Measurements from ENCODE around the gene LOXHD1.

The LOXHD1 gene

DNA sequence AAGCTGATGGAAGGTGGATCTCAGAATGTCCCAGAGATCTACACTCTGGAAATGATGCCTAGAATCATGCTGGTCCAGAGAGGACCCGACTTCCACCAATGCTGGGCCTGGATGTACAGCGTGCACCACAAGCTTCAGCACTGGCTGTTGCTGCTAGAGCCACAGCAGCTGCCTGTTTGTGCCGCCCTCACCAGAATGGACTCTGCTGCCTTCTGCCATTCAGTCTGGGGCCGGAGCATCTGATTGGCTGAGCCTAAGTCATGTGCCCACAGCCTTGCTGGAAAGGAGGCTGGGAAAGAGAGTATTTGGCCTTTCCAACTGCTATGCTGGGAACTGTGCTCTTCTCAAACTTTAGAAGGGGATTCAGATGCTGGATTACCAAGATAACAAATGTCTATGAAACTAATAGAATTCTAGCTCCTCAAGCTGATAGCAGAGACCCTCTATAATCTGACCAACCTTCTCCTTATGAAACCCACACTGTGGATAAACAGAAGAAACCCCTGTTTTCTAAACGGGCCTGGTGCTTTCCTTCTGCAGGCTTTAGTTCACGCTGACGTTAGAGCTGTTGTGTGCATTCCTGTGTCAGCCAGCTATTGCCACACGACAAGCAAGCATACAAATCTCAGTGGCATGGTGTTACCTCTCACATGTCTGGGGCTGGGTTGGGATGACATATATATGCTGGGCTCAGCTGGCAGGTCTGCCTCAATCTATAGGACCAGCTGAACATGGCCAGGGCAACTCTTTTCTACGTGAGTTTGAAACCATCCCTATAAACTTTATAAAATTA lies 4.1 kb upstream of the LOXHD1 start:
- TF ChIP-seq, protein P1, sequence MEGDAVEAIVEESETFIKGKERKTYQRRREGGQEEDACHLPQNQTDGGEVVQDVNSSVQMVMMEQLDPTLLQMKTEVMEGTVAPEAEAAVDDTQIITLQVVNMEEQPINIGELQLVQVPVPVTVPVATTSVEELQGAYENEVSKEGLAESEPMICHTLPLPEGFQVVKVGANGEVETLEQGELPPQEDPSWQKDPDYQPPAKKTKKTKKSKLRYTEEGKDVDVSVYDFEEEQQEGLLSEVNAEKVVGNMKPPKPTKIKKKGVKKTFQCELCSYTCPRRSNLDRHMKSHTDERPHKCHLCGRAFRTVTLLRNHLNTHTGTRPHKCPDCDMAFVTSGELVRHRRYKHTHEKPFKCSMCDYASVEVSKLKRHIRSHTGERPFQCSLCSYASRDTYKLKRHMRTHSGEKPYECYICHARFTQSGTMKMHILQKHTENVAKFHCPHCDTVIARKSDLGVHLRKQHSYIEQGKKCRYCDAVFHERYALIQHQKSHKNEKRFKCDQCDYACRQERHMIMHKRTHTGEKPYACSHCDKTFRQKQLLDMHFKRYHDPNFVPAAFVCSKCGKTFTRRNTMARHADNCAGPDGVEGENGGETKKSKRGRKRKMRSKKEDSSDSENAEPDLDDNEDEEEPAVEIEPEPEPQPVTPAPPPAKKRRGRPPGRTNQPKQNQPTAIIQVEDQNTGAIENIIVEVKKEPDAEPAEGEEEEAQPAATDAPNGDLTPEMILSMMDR (conservative IDR thresholded peaks at IDR 0.05; ENCODE audit: low read depth): no peak
- ChIA-PET POLR2A (ENCODE audit: low non-redundant PET) (no interaction called here), CTCF (no interaction called here)
- no peak for DNase-seq (ENCODE audit: low spot score)
- no peak overlapping the region for H3K27ac ChIP-seq

DNA sequence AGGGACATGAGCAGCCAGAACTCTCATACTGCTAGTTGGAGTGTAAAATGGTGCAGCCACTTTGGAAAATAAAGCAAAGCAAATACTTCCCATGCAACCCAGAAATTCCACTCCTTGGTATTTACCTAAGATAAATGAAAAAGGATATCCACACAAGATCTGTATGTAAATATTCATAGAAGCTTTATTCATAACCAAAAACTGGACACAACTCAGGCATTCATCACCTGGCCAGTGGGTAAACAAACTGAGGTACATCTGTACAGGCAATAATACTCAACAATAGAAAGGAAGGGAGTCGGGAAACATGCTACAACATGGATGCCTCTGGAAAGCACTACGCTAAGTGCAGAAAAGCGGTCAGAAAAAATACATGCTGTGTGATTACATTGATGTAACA lies 2.5 kb upstream of the LOXHD1 start:
- no peak overlapping the region for H3K27ac ChIP-seq
- TF ChIP-seq, protein P1 (conservative IDR thresholded peaks at IDR 0.05; ENCODE audit: low read depth): no peak
- no peak for DNase-seq (ENCODE audit: low spot score)
- ChIA-PET POLR2A (ENCODE audit: low non-redundant PET) (no interaction called here), CTCF (interaction anchor here (0.6 kb wide), 1 partner anchor 254 kb away, joined by 3 read pairs; no protein-coding TSS in a partner anchor)

GRCh38 chr18:46656326-46657114 lies 500 bp downstream of the LOXHD1 start:
- ChIA-PET POLR2A (ENCODE audit: low non-redundant PET) (no interaction called here), CTCF (interaction anchor here (2.4 kb wide), 1 partner anchor 375 kb away, joined by 11 read pairs; no protein-coding TSS in a partner anchor)
- TF ChIP-seq, protein P1 (conservative IDR thresholded peaks at IDR 0.05; ENCODE audit: low read depth): no peak
- H3K27ac ChIP-seq: no peak overlapping the region
- DNase-seq (ENCODE audit: low spot score): no peak

DNA sequence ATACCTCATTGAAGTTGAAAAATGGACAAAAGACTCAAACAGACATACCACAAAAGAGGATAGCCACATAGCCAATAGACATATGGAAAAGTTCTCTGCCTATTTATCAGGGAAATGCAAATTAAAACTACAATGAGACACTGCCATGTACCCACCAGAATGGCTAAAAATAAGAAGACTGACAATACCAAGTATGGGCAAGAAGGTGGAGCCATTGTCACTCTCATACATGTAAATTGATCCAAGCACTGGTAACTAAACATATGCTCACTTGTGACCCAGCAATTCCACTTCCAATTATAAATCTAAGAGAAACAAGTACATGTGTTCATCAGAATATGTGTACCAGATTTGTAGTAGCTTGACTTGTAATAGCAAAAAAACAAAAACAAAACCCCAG lies 4.6 kb downstream of the LOXHD1 start:
- no peak overlapping the region for H3K27ac ChIP-seq
- no peak for DNase-seq (ENCODE audit: low spot score)
- TF ChIP-seq, protein P1 (conservative IDR thresholded peaks at IDR 0.05; ENCODE audit: low read depth): no peak
- ChIA-PET CTCF (no interaction called here), POLR2A (ENCODE audit: low non-redundant PET) (no interaction called here)

- TF ChIP-seq, protein P1 (conservative IDR thresholded peaks at IDR 0.05; ENCODE audit: low read depth): no peak
- CTCF ChIA-PET: no interaction called here
Observed at GRCh38 chr18:46650681-46651080, 6.3 kb downstream of the LOXHD1 start.

DNA sequence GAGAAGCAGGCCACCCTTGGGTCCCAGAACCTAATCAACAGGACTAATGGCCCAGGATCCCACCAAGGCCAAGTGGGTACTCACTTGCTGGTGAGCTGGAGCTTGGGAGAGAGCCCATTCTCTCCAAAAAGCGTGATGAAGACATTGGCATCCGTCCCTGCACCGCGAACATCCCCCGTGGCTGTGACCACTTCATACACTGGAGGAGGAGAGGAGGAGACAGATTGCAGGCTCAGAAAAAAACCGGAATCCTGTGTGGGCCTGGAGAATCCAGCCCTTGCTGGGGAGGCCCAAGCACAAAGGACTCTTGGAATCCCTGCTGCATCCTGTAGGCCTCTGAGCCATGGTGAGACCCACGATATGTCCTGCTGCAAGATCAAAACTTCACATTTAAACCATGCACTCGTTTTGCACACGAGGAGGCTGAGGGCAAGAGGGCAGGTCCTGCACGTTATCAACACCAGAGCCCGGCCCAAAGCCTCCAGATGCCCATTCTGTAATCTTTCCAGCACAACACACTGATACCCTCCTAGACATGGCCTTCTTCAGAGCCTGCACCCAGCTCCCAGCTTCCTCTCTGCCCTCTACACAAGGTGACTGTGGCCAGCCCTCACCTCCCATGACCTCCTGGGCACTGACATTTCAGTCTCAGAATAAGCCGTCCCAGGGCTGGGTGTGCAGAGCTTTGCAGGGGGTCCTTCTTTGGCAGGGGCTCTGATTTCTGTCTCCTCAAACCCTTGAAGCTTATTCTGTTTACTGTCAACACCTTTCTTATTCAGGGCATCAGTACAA lies 7.8 kb downstream of the LOXHD1 start:
- DNase-seq (ENCODE audit: low spot score): no peak
- TF ChIP-seq, protein P1 (conservative IDR thresholded peaks at IDR 0.05; ENCODE audit: low read depth): no peak
- POLR2A ChIA-PET (ENCODE audit: low non-redundant PET): no interaction called here
- H3K27ac ChIP-seq: no peak overlapping the region
- CTCF ChIA-PET: no interaction called here

More at GRCh38 chr18:46650681-46651080, 6.3 kb downstream of the LOXHD1 start:
- H3K27ac ChIP-seq: no peak overlapping the region
- DNase-seq (ENCODE audit: low spot score): no peak
- POLR2A ChIA-PET (ENCODE audit: low non-redundant PET): no interaction called here

Measured in RWPE1 (cell line).